HUDEP-2 (cell line): Measurements from ENCODE around the gene PHYKPL.

Source experiments
- DNase-seq, 76 experiments: peaks; one replicate each; lab custom pipeline; 2025; ENCODE audit not compliant: unreplicated experiment in 76 of 76; lab: John Stamatoyannopoulos, UW

The PHYKPL gene

GRCh38 chr5:178194026-178194425, 38.6 kb downstream of the PHYKPL start:
- DNase-seq: no peak

- DNase-seq: no peak
These were observed 39.3 kb downstream of the PHYKPL start for GRCh38 chr5:178193251-178193809.

GRCh38 chr5:178192787-178193186, 39.8 kb downstream of the PHYKPL start:
- DNase-seq: no peak

GRCh38 chr5:178192244-178192643, 40.4 kb downstream of the PHYKPL start:
- DNase-seq: no peak

- no peak for DNase-seq
These were observed 40.9 kb downstream of the PHYKPL start for GRCh38 chr5:178191661-178192060.

GRCh38 chr5:178189433-178189832, 43.2 kb downstream of the PHYKPL start:
- DNase-seq: no peak

GRCh38 chr5:178187014-178187413, 45.6 kb downstream of the PHYKPL start, which contains the start of gene GMCL2:
GMCL2 (minus strand) TSS chr5:178187371; CDS start chr5:178187299, 72 bp downstream.
- no peak for DNase-seq

- no peak for DNase-seq
These were observed 46.2 kb downstream of the PHYKPL start for GRCh38 chr5:178186427-178186826.

- no peak for DNase-seq
These were observed 50.3 kb downstream of the PHYKPL start for GRCh38 chr5:178182158-178182876.

- no peak for DNase-seq
These were observed 52.3 kb downstream of the PHYKPL start for GRCh38 chr5:178180141-178180863.

GRCh38 chr5:178177569-178177968, 55.0 kb downstream of the PHYKPL start:
- DNase-seq: no peak

GRCh38 chr5:178176791-178177190, 55.8 kb downstream of the PHYKPL start:
- no peak for DNase-seq

GRCh38 chr5:178174456-178174855, 58.1 kb downstream of the PHYKPL start:
- DNase-seq: no peak

- DNase-seq: no peak
These were observed 62.1 kb downstream of the PHYKPL start for GRCh38 chr5:178170455-178170854.

- no peak for DNase-seq
These were observed 67.0 kb downstream of the PHYKPL start for GRCh38 chr5:178165581-178165980.

GRCh38 chr5:178163772-178164735, 68.5 kb downstream of the PHYKPL start:
- peak in 69 of 76 experiments; percentile 12 to 91 (median 64) for DNase-seq

GRCh38 chr5:178162481-178162880, 70.1 kb downstream of the PHYKPL start:
- DNase-seq: no peak

- DNase-seq: no peak
These were observed 72.4 kb downstream of the PHYKPL start for GRCh38 chr5:178160176-178160575.
